ENCODE results near the gene MRPS9.

The MRPS9 gene

DNA sequence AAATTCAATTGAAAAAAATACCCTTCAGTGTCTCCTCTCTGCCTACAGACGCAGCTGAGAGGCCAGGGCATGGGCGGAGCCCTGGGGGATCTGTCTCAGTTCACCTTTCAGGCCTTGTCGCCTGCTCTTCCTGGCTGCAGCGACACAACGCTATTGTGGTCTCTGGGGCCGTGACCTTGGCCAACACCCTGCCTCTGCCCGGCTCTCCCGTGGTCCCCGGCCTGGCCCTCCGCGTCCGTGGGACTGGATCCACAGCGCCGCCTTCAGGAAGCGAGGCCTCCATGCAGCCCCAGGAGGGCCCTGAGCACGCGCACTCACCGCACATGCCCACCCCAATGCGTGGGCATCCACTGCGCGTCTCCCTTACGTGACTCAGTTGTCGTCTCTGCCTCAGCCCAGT is 81.1 kb downstream of the MRPS9 start:
- Histone ChIP-seq H2AFZ (ENCODE audit: low read length) (no peak overlapping the region), H3K9ac (ENCODE audit: low read length) (no peak overlapping the region), H3K9me2 (ENCODE audit: low read depth, low read length) (no peaks in the 10 kb centered on the region), H4K20me1 (ENCODE audit: insufficient read depth, low read length) (no peaks in the 10 kb centered on the region), H3K4me3 (ENCODE audit: low read depth, low read length, poor library complexity, severe bottlenecking) (no peak overlapping the region), H3K79me2 (ENCODE audit: insufficient read depth, low read length) (no peaks in the 10 kb centered on the region), H3K27me3 (ENCODE audit: insufficient read depth, low read length) (no peaks in the 10 kb centered on the region), H3F3A (ENCODE audit: insufficient read depth, low read length) (no peaks in the 10 kb centered on the region), H3K36me3 (ENCODE audit: insufficient read depth, low read length) (no peaks in the 10 kb centered on the region; the same call in 1 of the 2 replicates), H3K27ac (ENCODE audit: low read depth, low read length, poor library complexity, severe bottlenecking) (no peak overlapping the region), H3K4me1 (ENCODE audit: insufficient read depth, low read length, severe bottlenecking) (no peaks in the 10 kb centered on the region), H3K4me2 (ENCODE audit: low read length) (no peak overlapping the region), H3K9me3 (ENCODE audit: low read length) (no peaks in the 10 kb centered on the region)
- TF ChIP-seq EZH2 (IDR thresholded peaks at IDR 0.05; ENCODE audit: borderline replicate concordance, low read length), result no peak
- TF ChIP-seq, protein P1, sequence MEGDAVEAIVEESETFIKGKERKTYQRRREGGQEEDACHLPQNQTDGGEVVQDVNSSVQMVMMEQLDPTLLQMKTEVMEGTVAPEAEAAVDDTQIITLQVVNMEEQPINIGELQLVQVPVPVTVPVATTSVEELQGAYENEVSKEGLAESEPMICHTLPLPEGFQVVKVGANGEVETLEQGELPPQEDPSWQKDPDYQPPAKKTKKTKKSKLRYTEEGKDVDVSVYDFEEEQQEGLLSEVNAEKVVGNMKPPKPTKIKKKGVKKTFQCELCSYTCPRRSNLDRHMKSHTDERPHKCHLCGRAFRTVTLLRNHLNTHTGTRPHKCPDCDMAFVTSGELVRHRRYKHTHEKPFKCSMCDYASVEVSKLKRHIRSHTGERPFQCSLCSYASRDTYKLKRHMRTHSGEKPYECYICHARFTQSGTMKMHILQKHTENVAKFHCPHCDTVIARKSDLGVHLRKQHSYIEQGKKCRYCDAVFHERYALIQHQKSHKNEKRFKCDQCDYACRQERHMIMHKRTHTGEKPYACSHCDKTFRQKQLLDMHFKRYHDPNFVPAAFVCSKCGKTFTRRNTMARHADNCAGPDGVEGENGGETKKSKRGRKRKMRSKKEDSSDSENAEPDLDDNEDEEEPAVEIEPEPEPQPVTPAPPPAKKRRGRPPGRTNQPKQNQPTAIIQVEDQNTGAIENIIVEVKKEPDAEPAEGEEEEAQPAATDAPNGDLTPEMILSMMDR (IDR thresholded peaks at IDR 0.05; ENCODE audit: low read length), result no peak

GRCh38 chr2:105121434-105121833 is 83.6 kb downstream of the MRPS9 start:
- no peaks in the 10 kb centered on the region for H3F3A ChIP-seq (ENCODE audit: insufficient read depth, low read length)
- H3K4me2 ChIP-seq (ENCODE audit: low read length), result no peak overlapping the region
- H3K27ac ChIP-seq (ENCODE audit: low read depth, low read length, poor library complexity, severe bottlenecking), result no peak overlapping the region
- H3K4me1 ChIP-seq (ENCODE audit: insufficient read depth, low read length, severe bottlenecking), result no peaks in the 10 kb centered on the region
- H3K9ac ChIP-seq (ENCODE audit: low read length), result no peak overlapping the region
- no peaks in the 10 kb centered on the region for H3K9me2 ChIP-seq (ENCODE audit: low read depth, low read length)
- H2AFZ ChIP-seq (ENCODE audit: low read length), result no peak overlapping the region
- H3K36me3 ChIP-seq (ENCODE audit: insufficient read depth, low read length), result no peaks in the 10 kb centered on the region; the same call in 1 of the 2 replicates
- H3K9me3 ChIP-seq (ENCODE audit: low read length), result no peaks in the 10 kb centered on the region
- TF ChIP-seq EZH2 (IDR thresholded peaks at IDR 0.05; ENCODE audit: borderline replicate concordance, low read length), result no peak
- TF ChIP-seq, protein P1 (IDR thresholded peaks at IDR 0.05; ENCODE audit: low read length), result no peak
- H3K4me3 ChIP-seq (ENCODE audit: low read depth, low read length, poor library complexity, severe bottlenecking), result no peak overlapping the region
- H4K20me1 ChIP-seq (ENCODE audit: insufficient read depth, low read length), result no peaks in the 10 kb centered on the region
- H3K79me2 ChIP-seq (ENCODE audit: insufficient read depth, low read length), result no peaks in the 10 kb centered on the region
- no peaks in the 10 kb centered on the region for H3K27me3 ChIP-seq (ENCODE audit: insufficient read depth, low read length)

GRCh38 chr2:105125428-105125827 is 87.6 kb downstream of the MRPS9 start:
- Histone ChIP-seq H3K4me2 (ENCODE audit: low read length) (no peak overlapping the region), H3K79me2 (ENCODE audit: insufficient read depth, low read length) (no peaks in the 10 kb centered on the region), H3K9me2 (ENCODE audit: low read depth, low read length) (no peaks in the 10 kb centered on the region), H3K9ac (ENCODE audit: low read length) (no peak overlapping the region), H3K4me1 (ENCODE audit: insufficient read depth, low read length, severe bottlenecking) (no peaks in the 10 kb centered on the region), H4K20me1 (ENCODE audit: insufficient read depth, low read length) (no peaks in the 10 kb centered on the region), H3K27me3 (ENCODE audit: insufficient read depth, low read length) (no peaks in the 10 kb centered on the region), H3K4me3 (ENCODE audit: low read depth, low read length, poor library complexity, severe bottlenecking) (no peak overlapping the region), H3F3A (ENCODE audit: insufficient read depth, low read length) (no peaks in the 10 kb centered on the region), H3K27ac (ENCODE audit: low read depth, low read length, poor library complexity, severe bottlenecking) (no peak overlapping the region), H2AFZ (ENCODE audit: low read length) (no peak overlapping the region), H3K9me3 (ENCODE audit: low read length) (no peaks in the 10 kb centered on the region), H3K36me3 (ENCODE audit: insufficient read depth, low read length) (no peaks in the 10 kb centered on the region)
- no peak for TF ChIP-seq EZH2 (IDR thresholded peaks at IDR 0.05; ENCODE audit: borderline replicate concordance, low read length)
- TF ChIP-seq, protein P1 (IDR thresholded peaks at IDR 0.05; ENCODE audit: low read length), result peak; percentile 45

Measured in OCI-LY1 (cell line).